GM12891 (cell line): ENCODE measurements around the gene PCDHGC5.

Experiments
- POLR2A ChIP-seq: IDR thresholded peaks from 2 replicates; pipeline ENCODE4 v1.6.1; 2011; ENCODE audit warnings: low read depth, low read length, control low read depth
- POLR2AphosphoS5 ChIP-seq: IDR thresholded peaks from 2 replicates; pipeline ENCODE4 v1.6.1; 2011; ENCODE audit warnings: low read depth, low read length, control low read depth

GRCh38 chr5:141479776-141480175 lies 9.1 kb upstream of the PCDHGC5 start:
- no peak for TF ChIP-seq POLR2A
- TF ChIP-seq POLR2AphosphoS5, result no peak
